Measurements from ENCODE around the gene PPIA. TPM values are rescaled to one million over a fixed set of nuclear protein-coding genes. Genes with fewer than 3 reads are reported as not detected.

PPIA gene
- total and polyA plus RNA-seq, 2 donors from 2014 or later: 1,143 to 2,940 TPM

GRCh38 chr7:44793919-44794318 is 2.6 kb upstream of the PPIA start:
- Histone ChIP-seq H3K36me3 (ENCODE audit: control insufficient read depth in 2 of 3, insufficient read depth in 3 of 3, low read length in 3 of 3) (peaks cover 0 to under 1% (median 0%) of the 10 kb centered on the region in 3 donors), H3K9me3 (ENCODE audit: control insufficient read depth in 2 of 3, insufficient read depth in 1 of 3, low read length in 3 of 3) (no peaks in the 10 kb centered on the region), H3K4me3 (ENCODE audit: low read length in 3 of 3) (no peak overlapping the region), H3K27ac (ENCODE audit: low read depth in 2 of 2, low read length in 2 of 2) (no peak overlapping the region), H3K4me1 (ENCODE audit: control insufficient read depth in 2 of 3, insufficient read depth in 2 of 3, low read depth in 1 of 3, low read length in 3 of 3) (peaks cover 0 to 11% (median 6%) of the 10 kb centered on the region in 3 donors), H3K9ac (ENCODE audit: low read length in 3 of 3) (no peak overlapping the region), H3K27me3 (ENCODE audit: control insufficient read depth, insufficient read depth, low read length) (no peaks in the 10 kb centered on the region)
- TF ChIP-seq, protein P1, sequence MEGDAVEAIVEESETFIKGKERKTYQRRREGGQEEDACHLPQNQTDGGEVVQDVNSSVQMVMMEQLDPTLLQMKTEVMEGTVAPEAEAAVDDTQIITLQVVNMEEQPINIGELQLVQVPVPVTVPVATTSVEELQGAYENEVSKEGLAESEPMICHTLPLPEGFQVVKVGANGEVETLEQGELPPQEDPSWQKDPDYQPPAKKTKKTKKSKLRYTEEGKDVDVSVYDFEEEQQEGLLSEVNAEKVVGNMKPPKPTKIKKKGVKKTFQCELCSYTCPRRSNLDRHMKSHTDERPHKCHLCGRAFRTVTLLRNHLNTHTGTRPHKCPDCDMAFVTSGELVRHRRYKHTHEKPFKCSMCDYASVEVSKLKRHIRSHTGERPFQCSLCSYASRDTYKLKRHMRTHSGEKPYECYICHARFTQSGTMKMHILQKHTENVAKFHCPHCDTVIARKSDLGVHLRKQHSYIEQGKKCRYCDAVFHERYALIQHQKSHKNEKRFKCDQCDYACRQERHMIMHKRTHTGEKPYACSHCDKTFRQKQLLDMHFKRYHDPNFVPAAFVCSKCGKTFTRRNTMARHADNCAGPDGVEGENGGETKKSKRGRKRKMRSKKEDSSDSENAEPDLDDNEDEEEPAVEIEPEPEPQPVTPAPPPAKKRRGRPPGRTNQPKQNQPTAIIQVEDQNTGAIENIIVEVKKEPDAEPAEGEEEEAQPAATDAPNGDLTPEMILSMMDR (IDR thresholded peaks at IDR 0.05; ENCODE audit: borderline replicate concordance, extremely low read depth, insufficient read depth): no peak
- intact Hi-C loops (cut with DNase I): no loop called here
- DNase-seq: no peak
- FAIRE-seq: no peak

- no peak for DNase-seq
- intact Hi-C loops (cut with DNase I): no loop called here
- Histone ChIP-seq H3K27ac (ENCODE audit: low read depth in 2 of 2, low read length in 2 of 2) (no peak overlapping the region), H3K4me1 (ENCODE audit: control insufficient read depth in 2 of 3, insufficient read depth in 2 of 3, low read depth in 1 of 3, low read length in 3 of 3) (peaks cover 0 to 11% (median 6%) of the 10 kb centered on the region in 3 donors), H3K9ac (ENCODE audit: low read length in 3 of 3) (no peak overlapping the region), H3K4me3 (ENCODE audit: low read length in 3 of 3) (no peak overlapping the region), H3K27me3 (ENCODE audit: control insufficient read depth, insufficient read depth, low read length) (no peaks in the 10 kb centered on the region), H3K9me3 (ENCODE audit: control insufficient read depth in 2 of 3, insufficient read depth in 1 of 3, low read length in 3 of 3) (no peaks in the 10 kb centered on the region), H3K36me3 (ENCODE audit: control insufficient read depth in 2 of 3, insufficient read depth in 3 of 3, low read length in 3 of 3) (peaks cover 0 to 2% (median under 1%) of the 10 kb centered on the region in 3 donors)
- FAIRE-seq: no peak
- TF ChIP-seq, protein P1 (IDR thresholded peaks at IDR 0.05; ENCODE audit: borderline replicate concordance, extremely low read depth, insufficient read depth): no peak
These were observed 2.1 kb upstream of the PPIA start for GRCh38 chr7:44794331-44794730.

DNA sequence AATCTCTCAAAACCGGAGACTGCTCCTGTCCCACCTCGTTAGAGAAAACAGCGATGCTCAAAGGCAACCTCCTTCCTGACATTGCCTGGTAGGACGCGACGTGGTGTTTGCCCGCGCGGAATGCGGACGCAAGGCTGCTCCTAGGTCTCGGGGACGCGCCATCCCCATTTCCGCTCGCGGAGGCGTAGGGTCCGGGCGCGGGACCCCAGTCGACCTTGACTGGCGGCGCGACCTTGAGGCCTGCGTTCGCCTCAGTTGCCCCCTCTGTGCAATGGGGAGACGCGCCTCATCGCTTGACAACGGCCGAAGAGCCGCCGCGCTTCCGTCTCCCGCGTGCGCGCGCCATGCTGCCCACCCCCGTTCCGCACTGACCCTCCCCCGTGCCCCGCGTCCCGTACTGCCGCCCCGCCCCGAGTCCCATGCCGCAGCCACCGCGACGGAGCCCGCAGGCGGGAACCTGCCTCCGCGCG is 412 bp upstream of the PPIA start:
- no peaks in the 10 kb centered on the region for H3K27me3 ChIP-seq (ENCODE audit: control insufficient read depth, insufficient read depth, low read length)
- peak overlapping the region; percentile 97 to 100 for H3K27ac ChIP-seq (ENCODE audit: low read depth in 2 of 2, low read length in 2 of 2)
- intact Hi-C loops (cut with DNase I): no loop called here
- peak overlapping the region; percentile 67 to 73 (median 67) for H3K9ac ChIP-seq (ENCODE audit: low read length in 3 of 3)
- DNase-seq: peak in 2 of 5 donors; percentile 79
- peaks cover 0 to 11% (median 6%) of the 10 kb centered on the region in 3 donors for H3K4me1 ChIP-seq (ENCODE audit: control insufficient read depth in 2 of 3, insufficient read depth in 2 of 3, low read depth in 1 of 3, low read length in 3 of 3)
- peak overlapping the region; percentile 71 to 77 (median 76) for H3K4me3 ChIP-seq (ENCODE audit: low read length in 3 of 3)
- H3K36me3 ChIP-seq (ENCODE audit: control insufficient read depth in 2 of 3, insufficient read depth in 3 of 3, low read length in 3 of 3): peaks cover 3 to 16% (median 8%) of the 10 kb centered on the region in 3 donors
- no peaks in the 10 kb centered on the region for H3K9me3 ChIP-seq (ENCODE audit: control insufficient read depth in 2 of 3, insufficient read depth in 1 of 3, low read length in 3 of 3)
- TF ChIP-seq, protein P1 (IDR thresholded peaks at IDR 0.05; ENCODE audit: borderline replicate concordance, extremely low read depth, insufficient read depth): no peak
- FAIRE-seq: no peak
